ENCODE data around the gene CACNA1C. TPM values are rescaled to one million over a fixed set of nuclear protein-coding genes. Genes with fewer than 3 reads are reported as not detected.

Gene CACNA1C
- total RNA-seq, 1 donor from 2014 or later, result 171 TPM

DNA sequence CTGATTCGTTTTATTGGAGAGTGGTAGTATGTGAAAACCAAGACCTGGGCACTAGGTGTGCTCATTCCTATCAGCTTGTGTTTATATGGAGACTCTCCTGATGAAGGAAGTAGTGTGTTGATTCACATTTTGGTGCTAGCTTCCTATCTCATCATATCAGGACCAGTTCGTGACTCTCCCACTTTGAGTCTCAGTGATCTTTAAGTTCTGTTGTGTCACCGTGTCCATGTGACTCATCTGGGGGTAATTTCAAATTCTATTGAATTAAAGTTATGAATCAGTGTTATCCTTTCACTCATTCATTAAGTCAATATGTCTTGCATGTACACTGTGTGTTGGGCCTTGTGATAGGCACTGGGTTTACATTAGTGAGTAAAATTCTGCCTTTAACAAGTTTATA lies 180.2 kb downstream of the CACNA1C start:
- DNase-seq (ENCODE audit: missing footprints) (no peak), ATAC-seq (no peak)
- intact Hi-C loops (cut with DNase I), result no loop called here

DNA sequence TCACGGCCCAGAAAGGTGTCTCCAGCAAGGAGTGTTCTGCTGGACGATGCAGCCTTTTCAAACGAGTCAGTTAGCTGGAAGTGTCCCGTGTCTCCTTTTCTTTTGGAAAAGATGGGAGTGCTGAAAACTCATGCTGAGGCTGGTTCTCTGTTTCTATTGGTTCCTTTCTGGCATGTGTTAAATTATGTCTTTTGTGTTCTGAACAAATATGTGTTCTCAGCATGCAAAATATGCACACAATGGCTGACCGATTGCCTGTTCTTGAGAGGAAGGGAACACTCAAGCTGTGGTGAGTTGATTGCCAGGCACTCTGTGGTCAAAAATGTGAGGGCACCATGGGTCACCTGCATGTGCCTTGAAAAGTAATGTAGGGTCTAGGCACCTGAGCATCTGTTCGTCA lies 181.3 kb downstream of the CACNA1C start:
- intact Hi-C loops (cut with DNase I), result no loop called here
- ATAC-seq, result no peak
- no peak for DNase-seq (ENCODE audit: missing footprints)

DNA sequence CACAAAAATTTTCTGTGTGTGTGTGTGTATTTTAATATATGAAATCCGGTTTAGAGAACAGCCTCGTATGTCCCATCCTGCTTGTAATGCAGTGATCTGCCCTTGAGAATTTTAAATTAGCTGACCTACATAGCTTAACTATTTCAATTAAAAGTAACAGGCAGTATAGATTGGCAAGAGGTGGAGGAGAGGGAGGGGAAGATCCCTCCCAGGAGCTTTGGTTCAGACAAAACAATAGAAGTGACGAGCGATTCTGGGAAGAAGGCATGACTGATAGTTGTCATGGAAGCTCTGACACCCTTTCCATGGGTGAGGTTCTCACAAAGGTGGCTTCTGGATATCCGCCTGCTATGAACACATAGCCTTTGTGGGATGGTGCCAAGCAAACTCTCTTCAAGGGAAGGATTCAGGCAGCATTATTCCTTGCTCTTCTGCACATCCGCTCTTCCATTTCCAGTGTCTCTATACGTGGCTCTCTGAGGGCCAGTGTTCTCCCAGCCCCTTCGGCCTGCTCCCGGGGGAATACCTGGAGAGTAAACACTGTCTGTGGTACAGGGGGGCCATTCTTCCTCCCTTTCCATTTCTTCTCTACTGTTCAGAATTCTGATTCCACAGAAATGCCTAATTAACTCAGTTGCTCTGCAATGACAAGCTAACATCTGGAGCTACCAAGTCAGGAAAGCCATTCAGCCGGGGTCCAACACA lies 182.0 kb downstream of the CACNA1C start:
- no peak for DNase-seq (ENCODE audit: missing footprints)
- no peak for ATAC-seq
- intact Hi-C loops (cut with DNase I), result no loop called here

DNA sequence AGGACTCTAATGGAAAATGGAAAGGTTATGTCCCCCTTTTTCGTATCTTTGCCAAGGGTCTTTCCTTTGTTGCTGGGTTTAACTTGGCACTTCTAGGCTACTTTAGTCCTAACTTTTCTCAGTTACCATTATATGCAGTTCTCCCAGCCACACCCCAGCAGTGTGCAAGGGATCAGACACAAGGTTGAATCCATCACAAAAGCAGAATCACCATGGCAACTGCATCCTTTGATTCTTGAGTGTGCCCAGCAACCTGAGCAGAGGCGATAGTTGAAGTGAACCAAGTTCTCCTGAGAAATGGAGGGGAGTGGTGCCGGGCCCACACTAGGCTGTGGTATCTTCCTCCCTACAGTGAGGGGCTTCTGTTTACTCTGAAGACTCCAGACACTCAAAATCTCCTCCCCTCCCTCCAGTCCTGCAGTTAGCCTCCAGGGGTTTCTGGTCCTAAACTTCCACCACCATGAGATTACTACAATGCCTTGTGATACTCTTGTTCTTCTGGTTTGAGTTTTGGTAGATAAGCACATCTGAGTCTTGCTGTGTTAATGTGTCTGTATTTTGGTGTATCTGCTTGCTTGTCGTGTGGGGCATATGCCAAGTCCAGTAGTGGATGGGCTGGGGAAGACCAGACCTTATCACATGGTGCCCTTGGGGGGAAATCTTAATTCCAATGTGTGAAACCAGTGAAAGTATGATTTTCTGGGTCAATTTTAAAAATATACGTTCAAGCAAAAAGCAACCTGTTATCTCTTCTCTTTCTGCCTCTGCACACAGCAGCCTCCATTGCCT lies 183.9 kb downstream of the CACNA1C start:
- DNase-seq (ENCODE audit: missing footprints) (no peak), ATAC-seq (no peak)
- intact Hi-C loops (cut with DNase I), result no loop called here

DNA sequence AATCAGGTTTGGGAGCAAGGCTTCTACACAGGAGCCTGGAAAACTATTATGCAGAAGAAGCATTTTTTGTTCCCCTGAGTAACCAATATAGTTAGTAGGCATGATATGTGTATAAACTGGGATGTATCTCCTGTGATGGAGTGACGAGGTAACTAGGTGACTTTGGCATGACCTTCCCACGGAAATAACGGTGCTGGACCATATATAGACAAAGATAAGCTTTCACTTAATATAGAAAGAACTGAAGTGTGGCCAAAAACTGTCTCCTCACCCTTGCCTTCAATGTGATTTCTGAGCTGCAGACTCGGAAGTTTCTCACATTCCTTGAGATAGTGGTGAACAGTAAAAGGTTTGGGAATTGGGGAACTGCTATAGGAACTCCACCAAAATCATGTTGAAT lies 185.3 kb downstream of the CACNA1C start:
- DNase-seq (ENCODE audit: missing footprints), result no peak
- peak; percentile 43 for ATAC-seq
- intact Hi-C loops (cut with DNase I), result no loop called here

DNA sequence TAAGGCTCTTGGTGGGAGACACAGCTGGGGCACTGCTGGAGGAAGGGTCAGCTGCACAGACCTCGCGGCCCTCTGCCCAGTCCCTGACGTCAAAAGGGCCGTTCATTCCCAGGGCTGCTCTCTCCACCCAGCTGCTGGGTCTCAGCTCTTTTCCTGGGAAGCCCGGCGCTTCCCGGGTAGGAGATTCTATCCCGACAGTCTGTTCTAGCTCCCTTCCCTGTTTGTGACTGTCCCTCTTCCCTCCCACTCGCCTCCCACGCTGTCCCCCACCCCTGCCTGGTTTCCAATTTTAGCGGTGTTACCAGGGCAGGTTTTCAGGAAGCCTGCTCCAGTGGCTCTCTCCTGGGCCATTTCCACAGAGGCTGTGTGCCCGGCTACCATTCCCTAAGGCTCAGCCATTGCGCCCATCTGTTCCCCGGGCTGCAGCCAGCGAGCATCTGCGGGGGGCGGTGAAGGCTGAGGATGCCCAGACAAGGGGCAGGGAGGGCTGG lies 186.6 kb downstream of the CACNA1C start:
- intact Hi-C loops (cut with DNase I), result no loop called here
- DNase-seq (ENCODE audit: missing footprints) (no peak), ATAC-seq (peak; percentile 68)

DNA sequence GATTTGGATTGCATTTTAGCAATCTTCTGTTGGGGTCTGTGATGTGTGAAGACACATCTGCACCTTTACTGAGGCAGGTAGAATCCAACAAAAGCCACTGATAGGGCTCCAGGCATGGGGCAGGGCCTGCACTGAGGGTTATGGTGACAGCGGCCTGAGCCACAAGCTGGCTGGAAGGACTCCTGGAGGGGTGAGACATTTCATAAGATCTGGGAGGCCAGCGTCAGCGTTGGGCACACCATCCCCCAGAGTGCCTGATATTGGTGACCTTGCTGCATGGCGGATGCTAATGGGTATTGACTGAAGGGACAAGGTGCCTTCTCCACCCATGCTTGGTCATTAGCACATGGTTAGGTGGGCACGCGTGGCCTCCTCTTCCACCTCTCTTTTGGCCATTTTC lies 187.6 kb downstream of the CACNA1C start:
- no peak for DNase-seq (ENCODE audit: missing footprints)
- intact Hi-C loops (cut with DNase I), result no loop called here
- no peak for ATAC-seq

DNA sequence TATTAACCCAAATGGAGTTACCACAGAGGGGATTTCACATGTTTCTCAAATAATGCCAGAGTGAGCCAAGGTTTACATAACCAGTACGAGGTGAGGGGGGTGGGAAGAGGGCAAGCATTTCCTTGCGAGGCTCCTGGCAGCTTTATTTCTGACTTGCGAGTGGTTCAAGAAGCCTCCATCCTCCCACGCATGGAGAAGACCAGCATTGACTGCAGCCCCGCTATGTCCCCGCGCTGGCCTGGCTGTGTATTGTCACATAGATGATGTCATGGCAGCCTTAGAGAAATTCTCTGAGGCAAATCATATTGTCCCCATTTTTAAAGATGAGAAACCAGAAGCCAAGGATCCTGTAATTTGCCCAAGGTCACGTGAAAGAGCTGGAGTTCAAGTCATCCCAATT lies 188.2 kb downstream of the CACNA1C start:
- intact Hi-C loops (cut with DNase I), result loop anchor here (1.0 kb wide), 1 partner anchor 31 kb away; no protein-coding TSS in a partner anchor
- DNase-seq (ENCODE audit: missing footprints) (no peak), ATAC-seq (no peak)

DNA sequence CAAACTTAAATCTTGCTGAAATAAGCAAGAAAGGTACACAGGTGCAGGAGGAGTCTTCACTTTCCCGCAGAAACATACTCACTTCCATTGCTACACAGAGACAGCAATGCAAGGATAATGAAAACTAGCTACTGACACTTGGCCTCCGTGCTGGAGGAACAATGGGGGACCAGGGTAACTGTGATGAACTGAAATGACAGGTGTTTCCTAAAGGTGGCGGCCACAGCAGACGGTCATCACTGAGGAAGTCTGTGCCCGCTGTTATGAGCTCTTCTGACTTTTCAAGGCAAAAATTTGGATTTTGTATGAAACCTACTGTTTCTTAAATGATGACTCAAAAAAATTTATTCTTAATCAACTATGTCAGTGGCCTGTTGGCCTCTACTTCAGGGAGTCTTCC lies 189.4 kb downstream of the CACNA1C start:
- ATAC-seq, result no peak
- intact Hi-C loops (cut with DNase I), result no loop called here
- DNase-seq (ENCODE audit: missing footprints), result no peak

DNA sequence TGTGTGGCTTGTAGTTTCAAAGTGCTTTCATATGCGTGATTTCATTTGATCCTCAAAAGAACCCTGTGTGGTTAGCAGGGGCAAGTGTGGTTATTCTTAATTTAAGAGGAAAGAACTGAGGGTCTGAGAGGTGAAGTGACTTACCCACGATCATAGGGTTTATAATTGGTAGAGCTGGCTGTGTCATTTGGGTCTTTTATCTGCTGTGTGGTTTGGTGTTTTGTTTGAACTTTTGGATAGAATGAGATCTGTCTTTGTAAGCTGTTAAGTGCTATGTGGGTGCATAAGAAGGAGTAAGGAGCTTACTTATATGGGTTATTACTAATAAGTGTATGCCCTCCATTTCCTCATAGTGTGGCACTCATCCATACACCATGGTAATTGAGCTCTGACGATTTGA lies 190.0 kb downstream of the CACNA1C start:
- no peak for ATAC-seq
- DNase-seq (ENCODE audit: missing footprints), result no peak
- intact Hi-C loops (cut with DNase I), result no loop called here

DNA sequence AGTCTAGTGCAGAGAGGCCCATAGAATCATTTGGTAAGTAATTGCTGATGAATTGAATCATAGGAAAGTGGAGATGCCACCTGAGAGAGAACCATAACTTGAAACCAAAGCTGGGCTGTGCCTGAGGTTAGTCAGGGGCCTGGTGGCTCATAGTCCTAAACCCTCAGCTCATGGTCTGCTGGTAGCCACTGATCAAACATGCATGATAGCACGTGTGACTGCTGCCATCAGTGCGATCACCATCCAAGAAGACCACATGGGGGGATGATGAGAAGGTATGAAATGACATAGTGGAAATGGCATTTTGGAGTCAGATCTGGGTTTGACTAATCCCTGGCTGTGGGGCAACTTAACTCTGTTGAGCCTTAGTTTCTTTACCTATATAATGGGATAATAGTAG lies 190.5 kb downstream of the CACNA1C start:
- ATAC-seq, result no peak
- no peak for DNase-seq (ENCODE audit: missing footprints)
- intact Hi-C loops (cut with DNase I), result no loop called here

DNA sequence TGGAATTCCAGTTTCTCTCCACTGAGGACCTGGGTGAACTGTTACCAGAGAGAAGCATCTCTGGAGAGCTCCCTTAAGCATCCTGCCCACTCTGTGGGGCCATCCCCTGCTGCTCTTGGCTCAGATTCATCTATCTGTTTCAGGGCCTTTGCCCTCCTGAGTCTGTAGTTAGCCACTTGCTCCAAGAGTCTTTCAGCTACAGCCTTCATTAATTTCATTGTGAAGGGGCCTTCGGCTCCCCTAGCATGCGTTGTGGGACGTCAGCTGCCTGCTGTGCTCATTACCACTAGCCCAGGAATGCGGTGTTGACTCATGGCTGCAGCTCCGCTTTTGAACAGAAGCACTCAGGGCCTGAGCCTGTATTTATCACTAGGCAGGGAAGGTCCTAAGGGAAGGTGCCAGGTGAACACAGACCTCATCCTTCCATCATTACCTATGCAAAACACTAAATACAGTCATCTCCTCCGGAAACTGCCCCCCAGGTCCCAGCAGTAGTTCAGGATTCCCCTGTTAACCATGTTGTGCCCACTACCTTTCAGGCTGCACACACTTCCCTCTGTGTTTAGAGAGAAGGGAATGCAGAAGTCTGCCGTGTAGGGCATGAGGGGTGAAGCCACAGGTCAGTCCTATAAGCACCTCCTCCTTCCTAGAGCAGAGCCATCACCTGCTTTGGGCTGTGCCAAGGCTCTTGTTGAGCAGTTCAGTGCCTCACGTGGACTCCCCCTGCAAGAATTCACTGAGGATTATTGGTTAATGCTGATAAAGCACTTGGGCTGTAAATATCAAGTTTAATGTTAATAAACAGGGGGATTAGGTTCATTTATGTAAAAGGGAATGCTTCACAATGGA lies 191.4 kb downstream of the CACNA1C start:
- intact Hi-C loops (cut with DNase I), result no loop called here
- no peak for DNase-seq (ENCODE audit: missing footprints)
- no peak for ATAC-seq

DNA sequence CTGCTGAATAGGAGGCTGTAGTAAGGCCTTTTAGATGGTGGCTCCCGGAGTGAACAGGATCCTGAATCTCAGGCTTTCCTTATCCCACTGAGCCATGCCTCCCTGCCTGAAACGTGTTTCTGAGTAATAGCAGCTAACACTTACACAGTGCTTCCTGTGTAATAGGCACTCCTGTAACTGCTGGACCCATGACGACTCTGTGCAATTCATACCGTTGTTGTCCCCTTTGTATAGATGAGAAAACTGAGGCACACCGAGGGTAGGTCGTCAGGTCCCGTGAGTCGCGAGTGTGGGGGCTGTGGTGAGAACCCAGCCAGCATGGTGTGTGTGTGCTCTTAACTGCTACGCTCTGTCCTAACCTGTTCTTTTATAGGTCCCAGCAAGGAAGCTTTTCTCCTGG lies 193.6 kb downstream of the CACNA1C start:
- ATAC-seq (no peak), DNase-seq (ENCODE audit: missing footprints) (no peak)
- intact Hi-C loops (cut with DNase I), result no loop called here

DNA sequence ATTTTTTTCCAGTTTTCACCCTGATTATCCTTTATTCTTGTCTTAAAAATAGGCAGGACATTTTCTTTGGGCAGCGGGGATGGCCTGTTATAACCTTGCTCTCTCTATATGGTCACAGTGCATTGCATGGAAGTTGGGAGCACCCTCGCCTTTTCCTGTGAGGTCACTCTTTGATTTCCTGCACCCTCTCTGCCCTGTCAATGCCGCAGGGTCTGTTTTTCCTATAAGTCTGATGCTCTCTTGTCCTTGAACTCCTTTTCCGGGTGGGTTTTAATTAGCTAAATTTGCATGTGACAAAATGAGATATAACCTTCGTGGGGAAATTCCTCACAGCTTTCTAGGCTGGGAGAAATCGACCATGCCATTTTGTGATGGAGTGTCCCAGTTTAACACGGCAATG lies 194.3 kb downstream of the CACNA1C start:
- no peak for ATAC-seq
- DNase-seq (ENCODE audit: missing footprints), result no peak
- intact Hi-C loops (cut with DNase I), result no loop called here

DNA sequence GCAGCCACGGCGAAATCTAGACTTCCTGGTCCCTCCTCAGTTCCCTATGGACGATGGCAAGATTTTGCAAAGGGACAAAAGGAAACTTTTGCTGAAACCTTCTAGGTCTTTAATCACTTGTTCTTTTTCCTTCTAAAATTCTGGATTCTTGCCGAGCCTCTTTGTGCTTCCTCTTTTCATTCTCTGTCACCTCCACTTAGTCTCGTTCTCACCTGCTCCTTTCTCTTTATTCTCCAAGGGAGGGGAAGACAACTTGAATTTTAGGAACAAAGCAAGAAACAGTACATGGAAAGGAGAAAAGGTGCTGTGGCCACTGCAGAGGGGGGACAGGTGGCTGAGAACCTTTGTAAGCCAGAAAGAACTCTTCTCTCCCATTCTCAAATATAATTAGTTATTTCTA lies 194.8 kb downstream of the CACNA1C start:
- DNase-seq (ENCODE audit: missing footprints) (no peak), ATAC-seq (no peak)
- intact Hi-C loops (cut with DNase I), result no loop called here

DNA sequence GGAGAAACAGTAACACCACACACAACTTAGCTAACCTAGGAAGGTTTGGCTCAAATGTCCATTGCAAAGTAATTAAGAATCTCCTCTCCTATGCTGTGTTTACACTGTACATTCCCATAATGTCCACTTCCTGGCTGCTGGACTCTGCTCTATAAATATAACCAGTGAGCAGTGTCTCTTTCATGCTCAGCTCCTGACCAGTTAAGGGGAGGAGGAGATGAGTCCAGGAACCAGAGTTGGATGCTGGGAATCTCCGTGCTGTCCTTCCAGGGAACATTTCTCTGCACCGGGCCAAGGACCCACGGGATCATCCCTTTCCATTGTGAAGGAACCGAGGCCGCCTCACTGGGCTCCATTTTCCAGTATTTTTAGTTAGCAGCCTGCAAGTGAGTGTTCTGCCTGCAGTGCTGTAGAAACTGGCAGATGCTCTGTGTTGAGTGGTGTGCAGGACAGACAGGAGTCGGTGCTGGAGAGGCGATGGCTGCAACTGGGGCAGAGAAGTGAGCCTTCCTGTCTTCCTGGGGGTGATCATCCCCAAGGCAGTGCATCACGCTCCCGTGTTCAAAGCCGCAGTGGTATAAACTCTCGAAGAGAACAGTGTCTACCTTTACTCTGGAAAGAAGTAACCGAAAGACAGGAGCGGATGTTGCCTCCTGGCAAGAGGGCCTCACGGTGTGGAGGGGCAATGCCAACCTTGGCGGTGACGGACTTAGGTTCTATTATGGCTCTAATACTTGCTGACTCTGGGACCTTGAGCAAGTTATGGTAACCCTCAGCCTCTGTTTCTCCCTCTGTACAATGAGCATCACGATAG lies 195.5 kb downstream of the CACNA1C start:
- intact Hi-C loops (cut with DNase I), result no loop called here
- DNase-seq (ENCODE audit: missing footprints) (no peak), ATAC-seq (peak; percentile 49)

DNA sequence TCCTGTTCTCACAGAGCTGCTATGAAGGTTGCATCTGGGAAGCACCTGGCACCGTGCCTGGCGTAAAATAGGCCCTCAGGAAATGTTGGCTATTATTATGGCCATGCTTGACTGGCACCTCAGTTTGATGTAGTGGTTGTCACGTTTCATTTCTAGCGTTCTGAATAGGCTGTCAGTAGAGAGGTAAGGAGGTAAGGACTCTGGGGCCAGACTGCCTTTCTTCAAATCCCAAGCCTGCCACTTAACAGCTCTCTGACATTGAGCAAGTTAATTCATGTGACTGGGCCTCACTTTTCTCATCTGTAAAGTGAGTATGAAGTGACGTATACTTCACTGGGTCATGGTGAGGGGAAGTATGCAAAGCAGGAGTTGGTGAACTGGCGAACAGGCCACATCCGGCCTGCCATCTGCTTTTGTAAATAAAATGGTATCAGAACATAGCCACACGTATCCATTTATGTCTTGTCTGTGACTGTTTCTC lies 196.2 kb downstream of the CACNA1C start:
- intact Hi-C loops (cut with DNase I), result no loop called here
- no peak for DNase-seq (ENCODE audit: missing footprints)
- no peak for ATAC-seq

DNA sequence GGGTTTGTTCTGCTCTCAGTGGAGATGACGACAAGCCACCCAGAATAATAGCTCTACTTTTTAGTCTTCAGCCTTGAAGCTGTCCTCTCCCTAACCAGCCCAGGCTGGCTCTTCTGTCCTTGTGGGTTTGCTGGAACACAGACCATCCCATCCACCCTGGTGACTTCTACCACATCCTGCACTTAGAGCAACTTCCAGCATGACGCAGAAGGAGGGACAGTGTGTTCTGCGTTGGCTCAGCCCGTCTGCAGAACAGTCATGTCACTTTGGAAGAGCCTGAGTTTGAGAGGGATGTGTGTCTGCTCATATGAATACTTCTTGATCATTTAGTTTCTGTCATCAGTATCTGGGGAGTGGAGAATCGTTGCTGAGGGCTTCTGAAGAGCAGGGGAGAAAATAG lies 198.0 kb downstream of the CACNA1C start:
- intact Hi-C loops (cut with DNase I), result no loop called here
- peak; percentile 64 for ATAC-seq

More for the DNA sequence above, 198.0 kb downstream of the CACNA1C start:
- no peak for DNase-seq (ENCODE audit: missing footprints)
